HG03565 (cell line): ENCODE data around the gene RNF213.
A peak's percentile ranks its signal among the peaks of the same experiment; 100 is the strongest.

Experiments used
- ATAC-seq: cut with Tn5 transposase; IDR thresholded peaks from one replicate; pipeline ENCODE4 v1.9.1; 2021; ENCODE audit warnings: mild to moderate bottlenecking, moderate library complexity; ENCODE audit not compliant: unreplicated experiment

The RNF213 gene

DNA sequence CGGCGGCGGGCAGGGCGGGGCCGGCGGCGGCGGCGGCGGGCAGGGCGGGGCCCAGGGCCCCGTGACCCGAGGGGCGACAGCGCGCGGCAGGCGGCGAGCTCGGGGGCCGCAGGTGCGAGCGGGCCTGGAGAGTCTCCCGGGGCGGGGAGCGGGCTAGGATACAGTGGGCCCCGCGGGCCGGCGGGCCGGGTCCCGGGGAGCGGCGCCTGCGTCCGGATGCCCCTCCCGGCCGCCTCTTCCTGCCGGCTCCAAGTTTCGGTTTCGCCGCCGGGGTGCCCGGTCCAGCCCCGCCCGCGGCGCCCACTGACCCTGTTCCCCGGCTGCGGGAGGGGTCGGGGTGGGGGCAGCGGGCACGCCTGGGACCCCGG lies at the start of gene RNF213:
RNF213 (plus strand) TSS at position 62 of the 368 bp plus-strand sequence. CDS start 2,830 bp downstream, outside the sequence.
- no peak for ATAC-seq

- no peak for ATAC-seq
Measured at GRCh38 chr17:80212109-80212508, 48.5 kb upstream of the RNF213 start.

GRCh38 chr17:80212511-80212910 lies 48.1 kb upstream of the RNF213 start:
- ATAC-seq = no peak

DNA sequence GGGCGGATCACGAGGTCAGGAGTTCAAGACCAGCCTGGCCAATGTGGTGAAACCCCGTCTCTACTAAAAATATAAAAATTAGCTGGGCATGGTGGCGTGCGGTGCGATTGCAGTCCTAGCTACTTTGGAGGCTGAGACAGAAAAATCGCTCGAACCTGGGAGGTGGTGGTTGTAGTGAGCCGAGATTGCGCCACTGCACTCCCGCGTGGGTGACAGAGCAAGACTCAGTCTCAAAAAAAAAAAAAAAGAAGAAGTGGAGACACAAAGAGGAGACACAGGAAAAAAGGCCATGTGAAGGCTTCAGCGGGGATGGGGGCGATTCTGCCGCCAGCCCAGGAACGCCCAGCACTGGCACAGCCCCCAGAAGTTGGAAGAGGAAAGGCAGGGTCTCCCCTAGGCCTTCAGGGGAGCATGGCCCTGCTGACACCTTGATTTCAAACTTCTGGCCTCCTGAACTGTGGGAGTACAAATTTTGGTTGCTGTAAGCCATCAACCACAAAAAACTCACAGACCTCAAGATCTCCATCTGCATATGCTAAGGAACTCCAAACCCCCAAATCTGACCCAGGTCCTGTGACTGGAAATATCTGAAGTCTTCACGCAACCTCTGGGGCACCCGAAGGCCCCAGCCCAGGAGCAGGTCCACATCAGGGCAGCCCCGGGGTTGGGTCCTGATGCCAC lies 47.5 kb upstream of the RNF213 start:
- ATAC-seq = no peak

DNA sequence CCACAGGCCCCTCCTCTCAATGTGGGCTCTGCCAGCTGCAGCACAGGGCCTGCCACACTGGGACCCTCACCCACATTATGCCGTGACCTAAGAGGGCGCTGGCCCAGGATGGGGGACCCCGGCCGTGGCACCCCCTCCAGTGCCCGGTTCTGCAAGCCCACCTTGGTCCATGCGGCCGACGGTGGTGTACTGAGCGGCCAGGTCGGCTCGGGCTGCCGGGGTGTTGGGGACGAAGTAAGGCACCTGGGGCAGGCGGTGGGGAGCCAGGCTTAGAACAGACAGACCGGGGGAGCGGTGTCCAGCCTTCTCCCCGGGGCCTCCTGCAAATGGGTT lies 47.0 kb upstream of the RNF213 start:
- ATAC-seq = no peak

GRCh38 chr17:80214012-80214877 lies 46.4 kb upstream of the RNF213 start:
- no peak for ATAC-seq

- no peak for ATAC-seq
Measured at GRCh38 chr17:80214878-80215210, 45.8 kb upstream of the RNF213 start.

GRCh38 chr17:80216473-80217456 lies 43.9 kb upstream of the RNF213 start:
- no peak for ATAC-seq

- no peak for ATAC-seq
Measured at GRCh38 chr17:80217703-80218362, 42.8 kb upstream of the RNF213 start.

- ATAC-seq = no peak
Measured at GRCh38 chr17:80218391-80218790, 42.3 kb upstream of the RNF213 start.

DNA sequence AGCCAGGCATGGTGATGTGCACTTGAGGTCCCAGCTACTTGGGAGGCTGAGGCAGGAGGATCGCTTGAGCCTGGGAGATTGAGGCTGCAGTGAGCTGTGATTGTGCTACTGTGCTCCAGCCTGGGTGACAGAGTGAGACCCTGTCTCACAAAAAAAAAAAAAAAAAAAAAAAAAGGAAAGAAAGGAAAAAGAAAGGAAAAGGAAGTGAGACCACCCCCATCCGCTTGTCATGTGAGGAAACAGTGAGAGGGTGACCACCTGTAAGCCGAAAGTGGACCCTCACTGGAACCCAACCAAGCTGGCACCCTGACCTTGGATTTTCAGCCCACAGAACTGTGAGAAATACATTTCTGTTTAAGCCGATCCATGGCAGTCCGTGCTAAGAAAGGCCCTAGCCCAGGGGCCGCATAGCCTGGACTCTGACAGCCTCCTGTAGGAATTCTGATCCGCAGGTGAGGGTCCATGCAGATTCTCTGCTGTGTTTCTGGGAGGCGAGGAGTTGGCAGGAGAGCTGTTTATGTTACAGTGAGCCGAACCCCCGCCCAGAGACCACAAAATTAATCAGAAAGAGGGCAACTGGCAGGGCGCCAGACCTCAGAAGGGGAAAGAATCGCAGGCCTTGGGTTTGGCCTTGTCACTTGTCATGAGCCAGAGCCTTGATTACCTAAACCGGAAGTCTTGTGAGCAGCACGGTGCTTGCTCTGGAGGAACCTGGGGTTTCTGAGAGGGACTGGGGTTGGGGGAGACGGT lies 41.5 kb upstream of the RNF213 start:
- peak; percentile 39 for ATAC-seq

- peak; percentile 11 for ATAC-seq
Measured at GRCh38 chr17:80219763-80220053, 40.9 kb upstream of the RNF213 start.

GRCh38 chr17:80220054-80220735 lies 40.5 kb upstream of the RNF213 start, which contains the start of the genes SGSH and SLC26A11:
Gene SGSH, minus strand, starts transcription at chr17:80220333. Its CDS starts 20 bp downstream, at chr17:80220313.
Gene SLC26A11, plus strand, starts transcription at chr17:80220427. Its CDS starts 1,134 bp downstream, at chr17:80221561.
- no peak for ATAC-seq

DNA sequence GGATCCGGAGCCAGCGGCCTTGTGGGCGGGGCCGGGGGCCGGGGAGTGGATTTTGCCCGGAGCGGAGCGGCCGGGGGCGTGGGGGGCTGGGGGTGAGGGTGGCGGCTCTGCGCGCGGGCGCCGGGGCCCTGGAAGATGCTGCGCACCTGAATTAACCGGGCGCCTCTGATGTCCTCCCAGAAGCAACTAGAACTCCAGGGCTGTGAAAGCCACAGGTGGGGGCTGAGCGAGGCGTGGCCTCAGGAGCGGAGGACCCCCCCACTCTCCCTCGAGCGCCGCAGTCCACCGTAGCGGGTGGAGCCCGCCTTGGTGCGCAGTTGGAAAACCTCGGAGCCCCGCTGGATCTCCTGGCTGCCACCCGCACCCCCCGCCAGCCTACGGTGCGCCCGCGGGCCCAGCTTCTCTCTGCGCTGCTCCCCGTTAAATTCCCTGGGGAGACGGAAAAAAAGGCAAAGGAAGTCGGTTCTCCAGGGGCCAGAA lies 39.9 kb upstream of the RNF213 start:
- ATAC-seq = no peak

DNA sequence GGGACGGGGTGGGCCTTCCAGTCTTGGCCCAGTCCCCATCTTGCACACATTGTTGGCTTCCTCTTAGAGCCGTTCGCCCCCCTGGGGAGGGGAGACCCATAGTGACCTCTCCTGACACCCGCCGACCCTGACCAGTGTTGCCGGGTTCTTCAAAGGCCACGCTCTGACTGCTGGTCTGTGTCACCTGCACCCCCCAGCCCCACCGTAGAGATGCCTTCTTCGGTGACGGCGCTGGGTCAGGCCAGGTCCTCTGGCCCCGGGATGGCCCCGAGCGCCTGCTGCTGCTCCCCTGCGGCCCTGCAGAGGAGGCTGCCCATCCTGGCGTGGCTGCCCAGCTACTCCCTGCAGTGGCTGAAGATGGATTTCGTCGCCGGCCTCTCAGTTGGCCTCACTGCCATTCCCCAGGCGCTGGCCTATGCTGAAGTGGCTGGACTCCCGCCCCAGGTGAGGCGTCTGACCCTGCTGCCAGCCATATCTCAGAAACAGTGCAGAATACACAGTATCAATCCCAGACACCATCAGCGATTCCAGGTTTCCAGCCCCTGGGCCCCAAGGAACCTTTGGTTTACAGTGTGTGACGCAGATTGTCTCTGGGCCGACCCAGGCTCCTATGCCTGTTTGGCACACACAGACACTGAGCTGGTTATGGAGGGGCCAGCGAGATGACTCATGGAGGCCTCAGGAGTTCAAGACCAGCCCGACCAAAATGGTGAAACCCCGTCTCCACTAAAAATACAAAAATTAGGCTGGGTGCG lies 39.1 kb upstream of the RNF213 start:
- ATAC-seq = no peak

GRCh38 chr17:80222376-80223141 lies 38.1 kb upstream of the RNF213 start:
- ATAC-seq = no peak

DNA sequence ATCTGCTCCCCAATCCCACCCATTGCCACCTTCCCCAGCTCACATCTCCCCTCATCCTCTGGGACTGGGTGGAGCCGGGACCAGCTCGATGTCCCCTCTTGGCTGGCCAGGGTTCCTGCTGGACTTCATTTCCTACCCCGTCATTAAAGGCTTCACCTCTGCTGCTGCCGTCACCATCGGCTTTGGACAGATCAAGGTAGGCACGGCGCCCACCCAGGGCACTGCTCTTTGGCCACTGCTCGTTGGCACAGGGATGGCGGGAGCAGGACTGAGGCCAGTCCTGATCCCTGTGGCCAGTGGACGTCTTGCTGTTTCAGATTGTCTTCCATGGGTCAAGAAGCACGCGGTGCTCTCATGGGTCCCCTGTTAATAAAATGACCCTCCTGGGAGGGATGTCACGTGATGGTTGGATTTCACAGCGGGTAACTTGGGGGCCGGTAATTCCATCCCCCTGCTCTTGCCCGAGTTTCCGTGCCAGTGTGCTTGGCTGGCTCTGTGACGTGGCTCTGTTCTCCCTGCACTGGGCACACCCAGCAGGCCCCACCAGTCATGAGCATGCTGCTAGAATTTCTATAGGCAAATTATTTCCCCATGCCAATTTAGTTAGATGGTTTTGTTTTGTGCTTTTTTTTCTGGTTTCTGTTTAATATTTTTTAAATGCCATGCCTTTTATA lies 37.4 kb upstream of the RNF213 start:
- ATAC-seq = no peak
